SK-MEL-5 (cell line): Measurements from ENCODE around the gene FAM13B. TPM values are rescaled to one million over a fixed set of nuclear protein-coding genes. Genes with fewer than 3 reads are reported as not detected.

Source experiments
- small RNA-seq, 2 experiments: library from RNA; depleted of rRNA; stranded (forward); fragments of <200 nt; gene quantifications; one replicate each; pipeline ENCODE3, GENCODE V24; 2014
- total RNA-seq: library from RNA; depleted of rRNA; stranded (reverse); fragments of >200 nt; shearing (Covaris generic); gene quantifications from 2 replicates; pipeline ENCODE4 v1.2.3, GENCODE V29; 2014; rRNA removed

FAM13B gene
- total RNA-seq, 1 experiment from 2014 or later: 22.7 TPM

Small RNA genes lying within 50 kb of the gene (small RNA-seq; reads per million reads assigned to genes)
- gene RNU6-1148P: 0 reads per million in 2 experiments

Other genes with a start within 250 kb of the FAM13B start
- gene MYOT, start 165.2 kb downstream of the FAM13B start, total RNA-seq: 0.05 and 0.08 TPM in 2 replicates
- 0.11 TPM in 2 replicates for gene PKD2L2, start 143.6 kb downstream of the FAM13B start, total RNA-seq
- not detected in 2 replicates for gene WNT8A, start 51.0 kb upstream of the FAM13B start, total RNA-seq
- 8.3 and 8.5 TPM in 2 replicates for gene NME5, start 106.3 kb upstream of the FAM13B start, total RNA-seq
- gene BRD8, start 145.6 kb upstream of the FAM13B start, total RNA-seq: 48.2 and 50.8 TPM in 2 replicates
- 35.9 and 41.7 TPM in 2 replicates for gene KIF20A, start 146.0 kb upstream of the FAM13B start, total RNA-seq
- gene CDC23, start 180.2 kb upstream of the FAM13B start, total RNA-seq: 32.1 and 36.2 TPM in 2 replicates
- not detected in 2 replicates for gene GFRA3, start 241.5 kb upstream of the FAM13B start, total RNA-seq